Colonic mucosa (tissue), 4 donors: Measurements from ENCODE around the gene CPLX1. TPM values are rescaled to one million over a fixed set of nuclear protein-coding genes. Genes with fewer than 3 reads are reported as not detected.

Experiments used
- DNase-seq: peaks from one replicate; pipeline ENCODE4 v3.0.0-alpha.2; 2020
- H3K27ac ChIP-seq: fragments of 200-600 bp; one replicate; pipeline ENCODE4 v1.8.0; 2021
- H3K27me3 ChIP-seq: fragments of 200-600 bp; one replicate; pipeline ENCODE4 v1.8.0; 2021
- H3K36me3 ChIP-seq: fragments of 200-600 bp; one replicate; pipeline ENCODE4 v1.8.0; 2021
- H3K4me1 ChIP-seq: fragments of 200-600 bp; one replicate; pipeline ENCODE4 v1.8.0; 2021; ENCODE audit warnings: mild to moderate bottlenecking
- H3K4me3 ChIP-seq: fragments of 200-600 bp; one replicate; pipeline ENCODE4 v1.8.0; 2021
- H3K9ac ChIP-seq, 2 donors: one replicate each; pipeline ENCODE4 v1.7.0; 2013; ENCODE audit warnings: control low read depth in 2 of 2, low read depth in 2 of 2, low read length in 2 of 2
- H3K9me3 ChIP-seq: fragments of 200-600 bp; one replicate; pipeline ENCODE4 v1.8.0; 2021
- CTCF ChIP-seq: fragments of 200-600 bp; IDR thresholded peaks from one replicate; pipeline ENCODE4 v1.8.0; 2022; ENCODE audit warnings: antibody characterized with exemption, mild to moderate bottlenecking
- intact Hi-C: fragments of 100-400 bp; cut with DNase I; formaldehyde crosslinking; loops from one replicate; pipeline ENCODE4 v1.14.1; 2022
- total RNA-seq, 2 donors: library from RNA; stranded (reverse); fragmentation: NEBNext Ultra II Directional in 1 of 2; extraction: Animal tissue kit (Norgen Biotek cat#: 25700) in 1 of 2; gene quantifications; one replicate each; pipeline ENCODE4 v1.2.1, GENCODE V29; 2021
- donor health status: healthy.
- donor health status: DM: no; HTN: no; CAD: no.
- donor health status: DM: no; HTN: no; CAD: no.

CPLX1 gene
- total RNA-seq, 2 donors from 2014 or later: 2.7 to 16.5 TPM

- H3K4me1 ChIP-seq: no peaks in the 10 kb centered on the region
- no peak overlapping the region for H3K27ac ChIP-seq
- no peaks in the 10 kb centered on the region for H3K27me3 ChIP-seq
- no peaks in the 10 kb centered on the region for H3K36me3 ChIP-seq
- DNase-seq: no peak
- H3K9ac ChIP-seq: no peak overlapping the region
- intact Hi-C loops: no loop called here
- no peaks in the 10 kb centered on the region for H3K9me3 ChIP-seq
- no peak overlapping the region for H3K4me3 ChIP-seq
- TF ChIP-seq CTCF: no peak
Observed at GRCh38 chr4:772118-772517, 53.8 kb downstream of the CPLX1 start.

DNA sequence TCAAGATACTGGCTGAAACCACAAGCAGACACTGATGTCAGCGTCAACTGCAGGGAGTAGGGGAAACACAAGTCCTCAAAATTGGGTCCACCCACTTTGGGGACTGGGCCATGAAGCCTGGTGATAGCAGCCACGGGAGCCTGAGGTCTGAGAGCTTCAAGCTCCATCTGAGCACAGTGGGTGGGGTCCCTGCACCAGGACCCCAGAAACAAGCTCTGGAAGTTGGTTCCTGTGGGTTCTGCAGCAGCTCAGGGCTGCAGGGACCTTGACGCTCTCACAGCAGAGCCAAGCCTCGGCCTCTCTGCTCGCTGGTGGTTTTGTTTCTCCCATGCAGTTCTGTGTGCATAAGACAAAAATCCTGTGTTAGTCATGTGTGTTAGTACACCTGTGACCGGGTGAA lies 54.5 kb downstream of the CPLX1 start:
- Histone ChIP-seq H3K36me3 (no peaks in the 10 kb centered on the region), H3K4me1 (no peaks in the 10 kb centered on the region), H3K9me3 (no peaks in the 10 kb centered on the region), H3K27me3 (no peaks in the 10 kb centered on the region), H3K27ac (no peak overlapping the region), H3K4me3 (no peak overlapping the region), H3K9ac (no peak overlapping the region)
- DNase-seq: no peak
- no peak for TF ChIP-seq CTCF
- intact Hi-C loops: no loop called here

DNA sequence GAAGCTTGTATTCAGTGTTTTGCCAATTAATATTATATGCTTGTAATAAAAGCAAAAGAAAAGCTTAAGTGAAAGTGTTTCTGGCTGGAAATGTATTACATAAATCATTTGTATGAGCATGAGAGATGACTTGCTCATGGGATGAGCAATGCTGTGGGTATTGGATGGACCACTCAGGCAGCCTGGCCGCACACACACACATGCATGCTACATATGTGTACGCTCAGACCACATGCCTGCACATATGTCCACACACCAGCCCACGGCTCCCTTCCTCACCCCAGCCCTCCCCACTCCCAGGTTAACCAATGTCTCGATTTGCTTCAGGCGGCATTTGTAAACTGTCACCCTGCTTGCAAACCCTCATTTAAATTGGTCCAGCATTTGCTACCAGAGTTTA lies 55.9 kb downstream of the CPLX1 start:
- Histone ChIP-seq H3K36me3 (no peaks in the 10 kb centered on the region), H3K9ac (no peak overlapping the region), H3K4me3 (no peak overlapping the region), H3K4me1 (no peaks in the 10 kb centered on the region), H3K27me3 (no peaks in the 10 kb centered on the region), H3K9me3 (no peaks in the 10 kb centered on the region), H3K27ac (no peak overlapping the region)
- DNase-seq: no peak
- intact Hi-C loops: no loop called here
- no peak for TF ChIP-seq CTCF

DNA sequence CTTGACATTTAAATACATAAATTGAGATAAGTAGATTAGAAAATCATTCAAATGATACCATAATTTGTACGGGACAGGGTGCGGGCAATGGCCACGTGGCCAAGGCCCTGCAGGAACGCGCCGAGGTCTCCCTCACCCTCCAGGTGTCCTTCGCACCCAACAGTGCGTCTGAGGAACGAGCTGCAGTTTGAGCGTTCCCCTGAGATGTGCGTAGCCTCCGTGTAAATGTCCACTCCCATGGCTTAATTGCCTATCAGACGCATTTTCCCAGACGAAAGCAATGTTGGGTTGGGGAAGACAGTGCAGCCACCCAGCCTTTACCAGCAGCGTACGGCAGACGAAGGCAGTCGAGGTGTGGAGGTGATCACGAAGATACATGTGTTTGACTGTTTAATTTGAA lies 56.4 kb downstream of the CPLX1 start:
- TF ChIP-seq CTCF: no peak
- no peak for DNase-seq
- Histone ChIP-seq H3K27ac (no peak overlapping the region), H3K4me1 (no peaks in the 10 kb centered on the region), H3K4me3 (no peak overlapping the region), H3K36me3 (no peaks in the 10 kb centered on the region), H3K27me3 (no peaks in the 10 kb centered on the region), H3K9me3 (no peaks in the 10 kb centered on the region), H3K9ac (no peak overlapping the region)
- intact Hi-C loops: no loop called here

GRCh38 chr4:768995-769394 lies 56.9 kb downstream of the CPLX1 start:
- Histone ChIP-seq H3K27ac (no peak overlapping the region), H3K36me3 (no peaks in the 10 kb centered on the region), H3K4me3 (no peak overlapping the region), H3K9ac (no peak overlapping the region), H3K4me1 (no peaks in the 10 kb centered on the region), H3K27me3 (no peaks in the 10 kb centered on the region), H3K9me3 (no peaks in the 10 kb centered on the region)
- no peak for TF ChIP-seq CTCF
- DNase-seq: no peak
- intact Hi-C loops: no loop called here

DNA sequence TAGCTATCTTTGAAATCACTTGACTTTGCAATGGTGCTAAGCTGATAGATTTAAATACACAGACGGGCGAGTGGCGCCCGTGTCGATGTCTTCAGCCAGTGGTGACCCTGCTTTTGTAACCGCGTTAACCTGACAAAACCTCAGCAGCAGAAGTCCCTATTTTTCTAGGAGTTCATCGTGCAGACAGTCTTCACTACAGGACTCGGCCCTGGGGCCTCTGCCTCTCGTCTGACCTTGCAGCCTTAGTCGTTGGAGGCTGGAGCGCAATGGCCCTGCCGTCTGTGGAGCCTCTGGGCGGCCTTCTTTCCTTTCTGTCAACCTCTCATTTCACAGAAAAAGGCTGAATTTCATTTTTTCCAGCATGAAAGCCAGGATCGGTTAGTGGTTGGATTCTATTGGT lies 57.9 kb downstream of the CPLX1 start:
- Histone ChIP-seq H3K27ac (no peak overlapping the region), H3K9ac (no peak overlapping the region), H3K36me3 (no peaks in the 10 kb centered on the region), H3K27me3 (no peaks in the 10 kb centered on the region), H3K4me1 (no peaks in the 10 kb centered on the region), H3K9me3 (no peaks in the 10 kb centered on the region), H3K4me3 (no peak overlapping the region)
- no peak for DNase-seq
- TF ChIP-seq CTCF: no peak
- intact Hi-C loops: no loop called here
